H1 (cell line): Measurements from ENCODE around the gene ANLN. TPM values are rescaled to one million over a fixed set of nuclear protein-coding genes. Genes with fewer than 3 reads are reported as not detected.

Source experiments
- CTCF ChIA-PET: fragments of 300-600 bp; sonication (Branson Sonifier 250); formaldehyde crosslinking; loops from one replicate; lab custom pipeline; 2021; ENCODE audit not compliant: partially characterized antibody; lab: Charles Lee
- POLR2A ChIA-PET: fragments of 300-600 bp; sonication (Branson Sonifier 250); formaldehyde crosslinking; loops from one replicate; lab custom pipeline; 2021; ENCODE audit warnings: inconsistent platforms; ENCODE audit not compliant: partially characterized antibody; lab: Charles Lee
- DNase-seq, 2 experiments: peaks; one replicate each; pipeline versions ENCODE4 v3.0.0 to v3.0.0-alpha.2; 2010 to 2022; ENCODE audit warnings: low spot score in 2 of 2, low read depth in 1 of 2, mixed read lengths in 1 of 2
- FAIRE-seq: peaks from 2 replicates; lab custom pipeline; 2011; peaks lifted over from hg19 to GRCh38; lab: Jason Lieb, UNC
- H2AFZ ChIP-seq: 2 replicates; pipeline ENCODE4 v1.8.1; 2012; ENCODE audit warnings: low read length, inconsistent platforms
- H2AK5ac ChIP-seq: 2 replicates; pipeline ENCODE4 v1.6.1; 2013; ENCODE audit warnings: low read depth, low read length
- H2BK120ac ChIP-seq: replicated peaks from 2 replicates; pipeline ENCODE3; 2013; ENCODE audit warnings: low read depth, low read length, inconsistent platforms
- H2BK12ac ChIP-seq: 2 replicates; pipeline ENCODE4 v1.6.1; 2013; ENCODE audit warnings: low read depth, low read length
- H2BK15ac ChIP-seq: 2 replicates; pipeline ENCODE4 v1.6.1; 2013; ENCODE audit warnings: low read length
- H2BK20ac ChIP-seq: 2 replicates; pipeline ENCODE4 v1.6.1; 2013; ENCODE audit warnings: low read length
- H2BK5ac ChIP-seq: 2 replicates; pipeline ENCODE4 v1.6.1; 2013; ENCODE audit warnings: low read depth, low read length
- H3K14ac ChIP-seq: 2 replicates; pipeline ENCODE4 v1.6.1; 2013; ENCODE audit warnings: inconsistent platforms; ENCODE audit not compliant: insufficient read length
- H3K18ac ChIP-seq: 2 replicates; pipeline ENCODE4 v1.6.1; 2013; ENCODE audit warnings: low read length; ENCODE audit errors: extremely low read depth
- H3K23ac ChIP-seq: 2 replicates; pipeline ENCODE4 v1.6.1; 2013; ENCODE audit warnings: inconsistent platforms; ENCODE audit not compliant: insufficient read length
- H3K23me2 ChIP-seq: 2 replicates; pipeline ENCODE4 v1.6.1; 2013; ENCODE audit warnings: low read depth, low read length
- H3K27ac ChIP-seq: 2 replicates; pipeline ENCODE4 v1.6.1; 2011; ENCODE audit warnings: low read depth, low read length, inconsistent platforms
- H3K27me3 ChIP-seq, 4 experiments: replicated peaks in 1 of 4; 1 replicate in 1 of 4; 2 replicates in 3 of 4; pipeline versions ENCODE4 v1.6.1 to v1.8.1; 2011 to 2013; ENCODE audit warnings: low read length in 3 of 4, mild to moderate bottlenecking in 3 of 4, inconsistent platforms in 2 of 4, mixed read lengths in 2 of 4, moderate library complexity in 1 of 4; ENCODE audit not compliant: control insufficient read depth in 3 of 4, insufficient read depth in 3 of 4; ENCODE audit errors: extremely low read depth in 1 of 4
- H3K36me3 ChIP-seq, 4 experiments: 2 replicates each; pipeline versions ENCODE4 v1.6.1 to v1.8.1; 2011 to 2013; ENCODE audit warnings: mild to moderate bottlenecking in 4 of 4, low read length in 3 of 4, moderate library complexity in 2 of 4, control low read depth in 1 of 4, inconsistent platforms in 1 of 4; ENCODE audit not compliant: insufficient read depth in 4 of 4, control insufficient read depth in 2 of 4
- H3K4ac ChIP-seq: replicated peaks from 2 replicates; pipeline ENCODE3; 2013; ENCODE audit warnings: low read length, low read depth, mixed read lengths, inconsistent platforms; ENCODE audit not compliant: insufficient read length
- H3K4me1 ChIP-seq, 4 experiments: replicated peaks in 1 of 4; 1 replicate in 1 of 4; 2 replicates in 3 of 4; pipeline versions ENCODE4 v1.6.1 to v1.8.1; 2011 to 2013; ENCODE audit warnings: low read length in 3 of 4, inconsistent platforms in 2 of 4, mixed read lengths in 1 of 4; ENCODE audit not compliant: insufficient read depth in 4 of 4, control insufficient read depth in 3 of 4
- H3K4me2 ChIP-seq, 2 experiments: 2 replicates each; pipeline versions ENCODE4 v1.6.1 to v1.8.1; 2011 to 2013; ENCODE audit warnings: low read depth in 2 of 2, low read length in 2 of 2, control low read depth in 1 of 2, inconsistent platforms in 1 of 2, mild to moderate bottlenecking in 1 of 2; ENCODE audit not compliant: insufficient read depth in 1 of 2
- H3K4me3 ChIP-seq, 4 experiments: fragments of 200-600, 300-600 bp in 1 of 4; sonication (generic), shearing (Covaris generic), sonication (Bioruptor Twin) in 1 of 4; 2 replicates each; pipeline versions ENCODE4 v1.5.1 to v1.8.1; 2011 to 2016; ENCODE audit warnings: low read length in 4 of 4, low read depth in 3 of 4, control low read depth in 2 of 4, inconsistent platforms in 2 of 4, mild to moderate bottlenecking in 2 of 4, mixed read lengths in 1 of 4, moderate library complexity in 1 of 4; ENCODE audit not compliant: insufficient read depth in 2 of 4; ENCODE audit errors: extremely low read depth in 1 of 4
- H3K56ac ChIP-seq: replicated peaks from 2 replicates; pipeline ENCODE3; 2013; ENCODE audit warnings: low read depth, mild to moderate bottlenecking, mixed read lengths, low read length, inconsistent platforms; ENCODE audit not compliant: insufficient read length
- H3K79me1 ChIP-seq: 2 replicates; pipeline ENCODE4 v1.6.1; 2013; ENCODE audit warnings: low read depth, low read length, control low read depth
- H3K79me2 ChIP-seq, 2 experiments: 2 replicates each; pipeline versions ENCODE4 v1.6.1 to v1.8.1; 2012 to 2013; ENCODE audit warnings: low read length in 2 of 2, mild to moderate bottlenecking in 2 of 2, inconsistent platforms in 1 of 2; ENCODE audit not compliant: insufficient read depth in 2 of 2, control insufficient read depth in 1 of 2
- H3K9ac ChIP-seq, 4 experiments: replicated peaks in 1 of 4; 1 replicate in 1 of 4; 2 replicates in 3 of 4; pipeline versions ENCODE4 v1.6.1 to v1.8.1; 2011 to 2013; ENCODE audit warnings: low read depth in 3 of 4, low read length in 3 of 4, control low read depth in 2 of 4, mild to moderate bottlenecking in 2 of 4, moderate library complexity in 2 of 4, inconsistent platforms in 1 of 4; ENCODE audit errors: extremely low read depth in 1 of 4
- H3K9me3 ChIP-seq, 2 experiments: 2 replicates each; pipeline versions ENCODE4 v1.6.1 to v1.8.1; 2012 to 2013; ENCODE audit warnings: mild to moderate bottlenecking in 2 of 2, moderate library complexity in 2 of 2, control low read depth in 1 of 2, inconsistent platforms in 1 of 2, low read depth in 1 of 2, low read length in 1 of 2, mixed read lengths in 1 of 2; ENCODE audit not compliant: insufficient read depth in 2 of 2
- H4K20me1 ChIP-seq, 2 experiments: replicated peaks in 1 of 2; 2 replicates each; pipeline versions ENCODE3 to v1.8.1; 2011 to 2013; ENCODE audit warnings: inconsistent platforms in 2 of 2, low read length in 2 of 2, mild to moderate bottlenecking in 1 of 2; ENCODE audit not compliant: insufficient read depth in 2 of 2, control insufficient read depth in 1 of 2
- H4K5ac ChIP-seq: 2 replicates; pipeline ENCODE4 v1.6.1; 2013; ENCODE audit warnings: low read length, low read depth, mixed read lengths, inconsistent platforms; ENCODE audit not compliant: insufficient read length
- H4K8ac ChIP-seq: 2 replicates; pipeline ENCODE4 v1.8.0; 2013; ENCODE audit warnings: mild to moderate bottlenecking, moderate library complexity, low read length, inconsistent platforms; ENCODE audit not compliant: insufficient read depth; ENCODE audit errors: extremely low read depth
- H4K91ac ChIP-seq: replicated peaks from 2 replicates; pipeline ENCODE3; 2013; ENCODE audit warnings: low read length, mixed read lengths, inconsistent platforms; ENCODE audit not compliant: insufficient read length
- ASH2L ChIP-seq: fragments of 200-600, 300-600 bp; sonication (generic); IDR thresholded peaks from one replicate; pipeline ENCODE4 v1.7.1; 2017; ENCODE audit warnings: low read length
- CEBPB ChIP-seq: IDR thresholded peaks from 2 replicates; pipeline ENCODE4 v1.6.1; 2012; ENCODE audit warnings: low read depth, low read length
- CREB1 ChIP-seq: IDR thresholded peaks from 2 replicates; pipeline ENCODE4 v1.6.1; 2012; ENCODE audit warnings: inconsistent platforms
- GTF2F1 ChIP-seq: IDR thresholded peaks from 2 replicates; pipeline ENCODE4 v1.6.1; 2012; ENCODE audit warnings: low read depth, low read length, improper control_type of control experiment, borderline replicate concordance
- RAD21 ChIP-seq, 2 experiments: IDR thresholded peaks in 1 of 2; conservative IDR thresholded peaks in 1 of 2; 2 replicates each; pipeline ENCODE4 v1.6.1; 2011; ENCODE audit warnings: low read depth in 2 of 2, low read length in 2 of 2, improper control_type of control experiment in 1 of 2, inconsistent platforms in 1 of 2, mild to moderate bottlenecking in 1 of 2, moderate library complexity in 1 of 2
- RBBP5 ChIP-seq: IDR thresholded peaks from 2 replicates; pipeline ENCODE4 v1.7.1; 2012; ENCODE audit warnings: low read depth, mild to moderate bottlenecking, inconsistent platforms, low read length, moderate library complexity, borderline replicate concordance
- RFX5 ChIP-seq: IDR thresholded peaks from 2 replicates; pipeline ENCODE4 v1.6.1; 2011; ENCODE audit warnings: low read depth, low read length, improper control_type of control experiment, borderline replicate concordance
- SIN3A ChIP-seq, 2 experiments: IDR thresholded peaks in 1 of 2; conservative IDR thresholded peaks in 1 of 2; 2 replicates each; pipeline ENCODE4 v1.6.1; 2011 to 2012; ENCODE audit warnings: low read length in 2 of 2, improper control_type of control experiment in 1 of 2, low read depth in 1 of 2, mild to moderate bottlenecking in 1 of 2
- SIRT6 ChIP-seq: IDR thresholded peaks from one replicate; pipeline ENCODE4 v1.7.1; 2012; ENCODE audit warnings: low read length, inconsistent platforms
- SP1 ChIP-seq: IDR thresholded peaks from 2 replicates; pipeline ENCODE4 v1.6.1; 2011; ENCODE audit warnings: low read depth, low read length
- SRF ChIP-seq: IDR thresholded peaks from 2 replicates; pipeline ENCODE4 v1.6.1; 2011; ENCODE audit warnings: mild to moderate bottlenecking, low read depth, low read length, moderate library complexity
- SUZ12 ChIP-seq: fragments of 200-600 bp; sonication (generic); IDR thresholded peaks from 2 replicates; pipeline ENCODE4 v1.6.1; 2012; ENCODE audit warnings: mild to moderate bottlenecking, inconsistent platforms, low read length, moderate library complexity, mixed read lengths
- TAF7 ChIP-seq: optimal IDR thresholded peaks from 2 replicates; pipeline ENCODE3; 2011; ENCODE audit warnings: low read depth, mild to moderate bottlenecking, inconsistent platforms, low read length, moderate library complexity, borderline replicate concordance
- WGBS, 2 experiments: shearing (Covaris generic) in 1 of 2; methylation state at CpG; one replicate each; pipeline versions ENCODE4 v1.1.6 to v1.1.7; 2013 to 2015; ENCODE audit warnings: low lambda C conversion rate in 2 of 2, mixed read lengths in 2 of 2, inconsistent platforms in 1 of 2, low coverage in 1 of 2, missing lambda C conversion rate in 1 of 2; ENCODE audit not compliant: insufficient replicate concordance in 2 of 2, insufficient coverage in 1 of 2, insufficient read length in 1 of 2; ENCODE audit errors: extremely low coverage in 1 of 2, missing lambda C conversion rate in 1 of 2; 5-methylcytosine and 5-hydroxymethylcytosine counted together
- polyA plus RNA-seq, 7 experiments: library from polyadenylated mRNA; depleted of rRNA in 3 of 7; stranded (reverse) in 5 of 7; unstranded in 2 of 7; fragments of >200 nt in 5 of 7; fragments of 200-250 nt in 2 of 7; gene quantifications; 1 replicate in 5 of 7; 2 replicates in 1 of 7; 4 replicates in 1 of 7; pipeline versions ENCODE4 v1.2.1 to v1.2.3, GENCODE V29; 2011 to 2013; ENCODE audit warnings: missing spikeins in 2 of 7, mixed read lengths in 2 of 7
- total RNA-seq: library from RNA; stranded (reverse); fragmentation: NEBNext Ultra II Directional; extraction: Animal tissue kit (Norgen Biotek cat#: 25700); gene quantifications from 2 replicates; pipeline ENCODE4 v1.2.1, GENCODE V29; 2021

The ANLN gene
- total and polyA plus RNA-seq, 2 of the 8 experiments (the other 6 are each of a cell fraction or from before 2014, with no cell fraction given): 18.5 to 90.1 TPM

- FAIRE-seq: no peak
- POLR2A ChIA-PET: no interaction called here
Measured at GRCh38 chr7:36475381-36475780, 85.7 kb downstream of the ANLN start.

More at GRCh38 chr7:36475381-36475780, 85.7 kb downstream of the ANLN start:
- no peaks in the 10 kb centered on the region for H3K27me3 ChIP-seq
- CTCF ChIA-PET: interaction anchor here (0.6 to 9.4 kb wide), 11 partner anchors 13 to 725 kb away, joined by 3 to 75 read pairs (median 4); no protein-coding TSS in a partner anchor
- no peak overlapping the region for H2BK5ac ChIP-seq
- H3K23ac ChIP-seq: no peak overlapping the region
- no peak overlapping the region for H3K4me3 ChIP-seq
- H2BK20ac ChIP-seq: no peak overlapping the region
- H3K4ac ChIP-seq: no peak overlapping the region
- DNase-seq: no peak
- no peak overlapping the region for H4K8ac ChIP-seq
- H4K20me1 ChIP-seq: peaks cover 0 to 1% of the 10 kb centered on the region in 2 experiments
- no peak overlapping the region for H3K56ac ChIP-seq
- H3K9me3 ChIP-seq: no peaks in the 10 kb centered on the region
- no peak overlapping the region for H2BK15ac ChIP-seq
- no peaks in the 10 kb centered on the region for H3K23me2 ChIP-seq
- no peak overlapping the region for H3K27ac ChIP-seq
- no peak overlapping the region for H2AK5ac ChIP-seq
- H3K18ac ChIP-seq: no peak overlapping the region
- H2BK120ac ChIP-seq: no peak overlapping the region
- no peaks in the 10 kb centered on the region for H3K36me3 ChIP-seq
- H3K4me1 ChIP-seq: no peaks in the 10 kb centered on the region
- H4K5ac ChIP-seq: no peak overlapping the region
- H2BK12ac ChIP-seq: no peak overlapping the region
- H3K4me2 ChIP-seq: no peak overlapping the region
- 82% methylated on average over 3 of the region's 3 CpGs; no CpG with 5 or more reads in 1 of the 2 experiments for WGBS, 2 experiments
- no peak overlapping the region for H3K9ac ChIP-seq
- no peak for TF ChIP-seq SP1
- no peak for TF ChIP-seq SIN3A (conservative IDR thresholded peaks at IDR 0.05 in 1 of 2, IDR thresholded peaks at IDR 0.05 in 1 of 2; ENCODE audit: low read depth in 1 of 2, low read length in 2 of 2)
- TF ChIP-seq SIRT6: no peak
- no peak for TF ChIP-seq TAF7
- TF ChIP-seq SRF: no peak
- no peak for TF ChIP-seq CREB1
- no peak for TF ChIP-seq RBBP5
- no peak for TF ChIP-seq RAD21 (IDR thresholded peaks at IDR 0.05 in 1 of 2, conservative IDR thresholded peaks at IDR 0.05 in 1 of 2; ENCODE audit: low read depth in 2 of 2, low read length in 2 of 2)
- no peak for TF ChIP-seq CEBPB
- no peak for TF ChIP-seq SUZ12
- TF ChIP-seq ASH2L: no peak
- TF ChIP-seq RFX5: no peak
- TF ChIP-seq GTF2F1: no peak
- H3K14ac ChIP-seq: no peak overlapping the region
- H4K91ac ChIP-seq: no peak overlapping the region
- no peak overlapping the region for H2AFZ ChIP-seq
- H3K79me2 ChIP-seq: no peaks in the 10 kb centered on the region
- no peaks in the 10 kb centered on the region for H3K79me1 ChIP-seq
